ENCODE results near the gene LRRC8A.
"Not testable (repeated sequence)": the region's sequence is repeated elsewhere in the genome, so short reads cannot be mapped to it uniquely, and the experiment has no call there.

The LRRC8A gene

DNA sequence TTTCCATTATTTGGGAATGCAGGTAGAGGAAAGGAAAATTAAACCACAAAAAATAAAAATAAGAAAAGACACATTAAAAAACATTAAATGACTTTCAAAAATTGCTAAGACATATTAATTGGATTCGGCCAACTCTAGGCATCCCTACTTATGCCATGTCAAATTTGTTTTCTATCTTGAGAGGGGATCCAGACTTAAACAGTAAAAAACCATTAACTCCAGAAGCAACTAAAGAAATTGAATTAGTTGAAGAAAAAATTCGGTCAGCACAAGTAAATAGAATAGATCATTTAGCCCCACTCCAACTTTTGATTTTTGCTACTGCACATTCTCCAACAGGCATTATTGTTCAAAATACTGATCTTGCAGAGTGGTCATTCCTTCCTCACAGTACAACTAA, 29.3 kb upstream of the LRRC8A start:
- H3K4me3 Mint-ChIP-seq, H3K4me1 Mint-ChIP-seq, H3K27ac Mint-ChIP-seq, ATAC-seq, H3K27me3 Mint-ChIP-seq: not testable (repeated sequence)
- H3K9me3 Mint-ChIP-seq, result peaks cover 12% of the 10 kb centered on the region
- peaks cover 25% of the 10 kb centered on the region for H3K36me3 Mint-ChIP-seq

DNA sequence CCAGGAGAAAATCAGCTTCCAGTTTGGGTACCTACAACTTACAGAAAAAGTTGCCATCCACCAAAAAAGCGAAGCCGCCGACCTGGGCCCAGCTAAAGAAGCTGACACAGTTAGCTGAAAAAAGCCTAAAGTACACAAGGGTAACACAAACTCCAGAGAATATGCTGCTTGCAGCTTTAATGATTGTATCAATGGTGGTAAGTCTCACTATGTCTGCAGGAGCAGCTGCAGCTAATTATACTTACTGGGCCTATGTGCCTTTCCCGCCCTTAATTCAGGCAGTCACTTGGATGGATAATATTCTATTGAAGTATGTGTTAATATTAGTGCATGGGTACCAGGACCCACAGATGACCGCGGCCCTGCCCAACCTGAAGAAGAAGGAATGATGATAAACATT, 27.5 kb upstream of the LRRC8A start:
- Mint-ChIP-seq H3K9me3 (peaks cover 12% of the 10 kb centered on the region), H3K36me3 (peaks cover 16% of the 10 kb centered on the region)
- not testable (repeated sequence) for H3K27me3 Mint-ChIP-seq, ATAC-seq, H3K4me1 Mint-ChIP-seq, H3K4me3 Mint-ChIP-seq, H3K27ac Mint-ChIP-seq

DNA sequence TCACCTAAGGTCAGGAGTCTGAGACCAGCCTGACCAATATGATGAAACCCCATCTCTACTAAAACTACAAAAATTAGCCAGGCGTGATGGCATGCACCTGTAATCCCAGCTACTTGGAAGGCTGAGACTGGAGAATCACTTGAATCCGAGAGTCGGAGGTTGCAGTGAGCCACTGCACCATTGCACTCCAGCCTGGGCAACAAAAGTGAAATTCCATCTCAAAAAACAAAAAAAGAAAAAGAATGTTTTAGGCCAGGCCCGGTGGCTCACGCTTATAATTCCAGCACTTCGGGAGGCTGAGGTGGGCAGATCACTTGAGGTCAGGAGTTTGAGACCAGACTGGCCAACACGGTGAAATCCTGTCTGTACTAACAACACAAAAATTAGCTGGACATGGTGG, 23.5 kb upstream of the LRRC8A start:
- H3K4me1 Mint-ChIP-seq, H3K9me3 Mint-ChIP-seq, H3K36me3 Mint-ChIP-seq, ATAC-seq, H3K4me3 Mint-ChIP-seq, H3K27me3 Mint-ChIP-seq, H3K27ac Mint-ChIP-seq: not testable (repeated sequence)

DNA sequence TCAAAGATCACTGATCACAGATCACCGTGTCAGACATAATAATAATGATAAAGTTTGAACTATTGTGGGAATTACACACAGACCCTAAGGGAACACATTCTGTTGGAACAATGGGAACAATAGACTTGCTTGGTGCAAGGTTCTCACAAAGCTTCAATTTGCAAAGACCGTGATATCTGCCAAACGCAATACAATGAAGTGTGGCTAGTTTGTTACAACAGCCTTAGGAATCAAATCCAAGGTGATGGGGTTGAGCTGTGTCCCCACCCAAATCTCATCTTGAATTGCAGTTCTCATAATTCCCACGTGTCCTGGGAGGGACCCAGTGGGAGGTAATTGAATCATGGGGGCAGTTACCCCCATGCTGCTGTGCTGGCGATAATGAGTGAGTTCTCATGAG, 21.0 kb upstream of the LRRC8A start:
- Mint-ChIP-seq H3K4me3 (no peak overlapping the region), H3K27me3 (no peaks in the 10 kb centered on the region), H3K36me3 (no peaks in the 10 kb centered on the region), H3K9me3 (no peaks in the 10 kb centered on the region), H3K27ac (no peak overlapping the region), H3K4me1 (peaks cover 6% of the 10 kb centered on the region)
- ATAC-seq, result no peak

DNA sequence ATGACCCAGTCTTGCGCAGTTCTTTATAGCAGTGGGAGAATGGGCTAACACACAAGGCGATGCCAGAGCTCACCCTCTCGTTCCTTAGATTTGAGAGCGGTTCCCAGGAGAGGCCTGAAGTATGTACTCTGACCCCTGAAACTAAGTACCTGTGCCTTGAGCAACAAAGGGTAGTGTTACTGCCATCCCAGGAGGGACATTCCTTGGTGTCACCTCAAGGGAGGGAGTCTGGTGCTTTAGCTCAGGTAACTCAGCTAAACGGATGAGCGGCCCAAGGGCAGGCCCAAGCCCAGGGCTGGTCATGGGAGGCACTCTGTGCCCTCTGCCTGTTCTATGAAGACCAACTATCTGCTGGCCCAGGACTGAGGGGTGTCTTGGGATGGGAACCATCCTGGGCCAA, 20.4 kb upstream of the LRRC8A start:
- Mint-ChIP-seq H3K4me3 (no peak overlapping the region), H3K27me3 (no peaks in the 10 kb centered on the region), H3K9me3 (no peaks in the 10 kb centered on the region), H3K36me3 (no peaks in the 10 kb centered on the region), H3K4me1 (peaks cover 6% of the 10 kb centered on the region), H3K27ac (no peak overlapping the region)
- no peak for ATAC-seq

DNA sequence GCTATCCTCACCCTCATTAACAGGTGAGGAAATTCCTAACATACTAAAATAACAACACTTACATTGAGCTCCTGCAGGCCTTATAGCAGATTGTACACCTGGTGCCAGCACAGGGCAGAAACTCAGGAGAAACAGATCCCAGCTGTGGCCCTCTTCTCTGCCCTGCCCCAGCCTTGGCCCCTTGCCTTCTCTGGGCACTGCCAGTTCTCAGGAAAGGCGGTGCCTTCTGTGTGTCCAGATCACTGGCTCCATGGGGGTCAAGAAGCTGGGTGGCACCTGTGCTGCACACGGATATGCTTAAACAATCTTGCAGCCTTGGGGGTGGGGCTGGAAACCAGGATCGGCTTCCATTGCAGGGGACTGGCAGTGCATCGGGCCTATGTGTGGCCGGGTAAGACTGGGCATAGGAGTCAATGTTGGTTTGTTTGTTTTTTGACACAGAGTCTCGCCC, 19.5 kb upstream of the LRRC8A start:
- ATAC-seq, result no peak
- H3K36me3 Mint-ChIP-seq, result no peaks in the 10 kb centered on the region
- H3K27ac Mint-ChIP-seq, result no peak overlapping the region
- peaks cover 6% of the 10 kb centered on the region for H3K4me1 Mint-ChIP-seq
- H3K9me3 Mint-ChIP-seq, result no peaks in the 10 kb centered on the region
- H3K4me3 Mint-ChIP-seq, result no peak overlapping the region
- no peaks in the 10 kb centered on the region for H3K27me3 Mint-ChIP-seq

DNA sequence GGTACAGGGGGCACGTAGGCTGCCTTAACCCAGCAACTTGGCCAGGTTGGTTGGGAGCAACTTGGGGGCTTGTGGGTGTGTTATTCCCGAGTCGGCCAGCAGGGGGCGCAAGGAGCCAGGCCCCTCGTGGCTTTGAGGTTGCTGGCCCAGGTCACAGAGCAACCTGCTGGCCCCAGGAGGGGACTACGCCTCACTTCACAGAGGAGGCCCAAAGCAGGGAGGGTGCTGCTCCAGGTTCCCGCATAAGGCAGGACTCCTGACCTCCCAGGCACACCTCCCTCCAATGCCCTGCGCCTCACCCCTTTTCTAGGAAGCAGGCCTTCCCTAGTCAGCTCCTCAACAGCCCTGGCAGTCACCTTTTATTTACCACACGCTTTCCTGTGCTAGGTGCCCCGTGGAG, 18.3 kb upstream of the LRRC8A start:
- H3K27me3 Mint-ChIP-seq, result no peaks in the 10 kb centered on the region
- peaks cover 6% of the 10 kb centered on the region for H3K4me1 Mint-ChIP-seq
- no peak overlapping the region for H3K4me3 Mint-ChIP-seq
- peak; percentile 91 for ATAC-seq
- H3K27ac Mint-ChIP-seq, result no peak overlapping the region
- no peaks in the 10 kb centered on the region for H3K9me3 Mint-ChIP-seq
- no peaks in the 10 kb centered on the region for H3K36me3 Mint-ChIP-seq

DNA sequence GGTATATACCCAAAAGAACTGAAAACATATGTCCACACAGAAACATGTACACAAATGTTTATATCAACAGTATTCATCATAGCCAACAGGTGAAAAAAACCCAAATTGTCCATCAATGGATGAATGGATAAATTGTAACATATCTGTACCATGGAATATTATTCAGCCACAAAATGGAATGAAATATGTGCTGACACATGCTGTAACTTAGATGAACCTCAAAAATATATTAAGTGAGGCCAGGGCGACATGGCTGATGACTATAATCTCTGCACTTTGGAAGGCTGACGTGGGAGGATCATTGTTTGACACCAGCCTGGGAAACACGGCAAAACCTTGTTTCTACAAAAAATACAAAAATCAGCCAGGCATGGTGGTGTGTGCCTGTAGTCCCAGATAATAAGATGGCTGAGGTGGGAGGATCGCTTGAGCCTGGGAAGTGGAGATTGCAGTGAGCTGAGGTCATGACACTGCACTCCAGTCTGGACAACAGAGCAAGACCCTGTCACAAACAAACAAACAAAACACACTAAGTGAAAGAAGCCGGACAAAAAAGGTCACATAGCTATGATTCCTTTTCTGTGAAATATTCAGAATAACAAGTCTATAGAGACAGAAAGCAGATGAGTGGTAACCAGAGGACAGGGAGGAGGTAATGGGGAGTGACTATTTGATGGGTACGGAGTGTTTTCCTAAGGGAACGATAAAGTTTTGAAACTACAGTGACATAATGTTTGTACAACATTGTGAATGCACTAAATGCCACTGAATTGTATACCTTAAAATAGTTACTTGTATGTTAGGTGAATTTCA, 11.6 kb upstream of the LRRC8A start:
- peaks cover 22% of the 10 kb centered on the region for H3K36me3 Mint-ChIP-seq
- no peaks in the 10 kb centered on the region for H3K4me1 Mint-ChIP-seq
- no peak for ATAC-seq
- H3K27me3 Mint-ChIP-seq, result no peaks in the 10 kb centered on the region
- no peak overlapping the region for H3K27ac Mint-ChIP-seq
- H3K9me3 Mint-ChIP-seq, result no peaks in the 10 kb centered on the region
- no peak overlapping the region for H3K4me3 Mint-ChIP-seq

DNA sequence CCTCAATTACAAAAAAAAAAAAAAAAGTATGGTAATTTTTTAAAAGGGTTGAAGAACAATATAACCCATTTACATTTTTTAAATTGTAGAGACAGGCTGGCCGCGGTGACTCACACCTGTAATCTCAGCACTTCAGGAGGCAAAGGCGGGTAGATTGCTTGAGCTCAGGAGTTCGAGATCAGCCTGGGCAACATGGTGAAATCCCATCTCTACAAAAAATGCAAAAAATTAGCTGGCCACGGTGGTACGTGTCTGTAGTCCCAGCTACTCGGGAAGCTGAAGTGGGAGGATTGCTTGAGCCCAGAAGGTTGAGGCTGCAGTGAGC, 11.0 kb upstream of the LRRC8A start:
- not testable (repeated sequence) for H3K27ac Mint-ChIP-seq, ATAC-seq, H3K4me3 Mint-ChIP-seq, H3K4me1 Mint-ChIP-seq, H3K27me3 Mint-ChIP-seq, H3K9me3 Mint-ChIP-seq
- H3K36me3 Mint-ChIP-seq, result peaks cover 22% of the 10 kb centered on the region

DNA sequence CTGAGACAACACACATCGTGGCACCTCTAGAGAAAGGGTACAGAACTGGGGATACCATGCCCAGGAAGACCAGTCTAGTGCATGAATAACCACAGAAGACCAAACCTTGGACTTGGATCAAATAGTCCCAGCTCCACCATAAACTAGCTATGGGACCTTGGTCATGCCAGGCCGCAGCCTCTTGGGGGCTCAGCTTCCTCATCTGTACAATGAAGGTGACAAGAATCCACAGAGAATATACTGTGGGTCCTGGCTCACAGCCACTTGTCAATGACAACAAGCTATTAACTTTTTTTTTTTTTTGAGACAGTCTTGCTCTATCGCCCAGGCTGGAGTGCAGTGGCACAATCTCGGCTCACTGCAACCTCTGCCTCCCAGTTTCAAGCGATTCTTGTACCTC, 4.1 kb upstream of the LRRC8A start:
- Mint-ChIP-seq H3K27ac (peak overlapping the region; percentile 27), H3K36me3 (no peaks in the 10 kb centered on the region), H3K27me3 (no peaks in the 10 kb centered on the region), H3K4me3 (no peak overlapping the region), H3K9me3 (no peaks in the 10 kb centered on the region), H3K4me1 (peaks cover 26% of the 10 kb centered on the region)
- no peak for ATAC-seq

DNA sequence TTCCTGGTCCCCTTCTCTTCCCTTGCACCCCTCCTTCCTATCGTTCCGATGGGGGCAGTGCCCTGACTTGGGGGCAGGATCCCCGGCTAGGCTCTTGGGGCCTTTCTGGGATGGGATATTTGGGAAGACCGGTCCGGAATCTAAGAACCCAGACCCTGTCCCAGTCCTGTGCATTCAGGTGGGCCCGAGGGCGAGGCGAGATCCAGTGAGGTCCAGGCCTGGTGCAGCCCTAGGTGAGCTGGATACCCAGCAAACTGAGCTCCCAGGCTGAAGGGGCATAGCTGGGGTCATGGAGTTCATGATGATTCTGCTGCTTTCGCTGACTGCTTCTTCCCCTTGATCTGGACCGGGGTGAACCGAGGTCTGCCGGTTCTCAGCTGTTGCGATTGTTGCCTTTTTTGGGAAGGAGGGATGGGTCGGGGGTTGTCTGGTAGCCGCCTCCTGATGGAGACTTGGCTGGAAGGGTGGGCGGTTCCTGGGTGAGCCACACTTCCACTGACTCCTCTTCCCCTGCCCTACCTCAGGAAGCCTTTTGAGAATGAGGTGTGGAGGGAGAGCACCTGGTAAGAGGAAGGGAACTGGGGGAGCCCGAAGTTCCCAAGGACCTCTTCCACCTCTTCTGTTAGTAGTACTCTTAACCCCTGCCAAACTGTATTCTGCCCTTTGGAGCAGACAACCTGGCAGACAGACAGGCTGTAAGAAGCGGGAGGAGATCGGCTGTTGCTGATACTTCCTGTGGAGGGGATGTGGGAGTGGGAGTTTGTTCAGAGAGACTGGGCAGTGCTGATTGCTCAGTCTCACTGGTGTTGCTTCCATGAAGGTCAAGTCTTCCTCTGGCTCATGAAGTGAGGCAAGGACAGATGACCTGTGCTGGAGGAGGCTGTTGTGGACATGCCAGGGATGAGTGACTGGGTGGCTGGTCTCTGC, 1.0 kb downstream of the LRRC8A start:
- no peaks in the 10 kb centered on the region for H3K9me3 Mint-ChIP-seq
- peaks cover 51% of the 10 kb centered on the region for H3K4me1 Mint-ChIP-seq
- no peak for ATAC-seq
- H3K36me3 Mint-ChIP-seq, result no peaks in the 10 kb centered on the region
- H3K4me3 Mint-ChIP-seq, result peak overlapping the region; percentile 90
- peak overlapping the region; percentile 90 for H3K27ac Mint-ChIP-seq
- no peaks in the 10 kb centered on the region for H3K27me3 Mint-ChIP-seq

DNA sequence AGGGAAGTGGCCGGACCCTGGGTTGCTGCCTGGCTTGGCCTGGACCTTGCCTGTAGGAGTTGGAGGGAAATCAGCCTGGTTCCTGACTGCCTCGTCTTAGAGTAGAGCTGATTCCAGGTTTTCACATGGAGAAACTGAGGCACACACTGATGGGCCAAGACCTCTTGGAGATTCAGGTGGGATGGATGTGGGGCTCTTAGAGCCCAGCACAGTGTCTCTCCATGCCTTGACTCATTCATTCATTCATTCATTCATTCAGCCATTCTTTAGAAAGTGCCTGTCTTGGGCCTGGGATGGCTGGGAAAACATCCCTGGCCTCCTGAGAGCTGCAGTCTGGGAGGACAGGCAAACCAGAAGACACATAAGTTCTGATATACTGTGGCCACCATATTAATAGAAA, 2.2 kb downstream of the LRRC8A start:
- H3K4me3 Mint-ChIP-seq, result no peak overlapping the region
- no peaks in the 10 kb centered on the region for H3K9me3 Mint-ChIP-seq
- H3K36me3 Mint-ChIP-seq, result peaks cover 9% of the 10 kb centered on the region
- H3K27ac Mint-ChIP-seq, result peak overlapping the region; percentile 8
- no peak for ATAC-seq
- peaks cover 58% of the 10 kb centered on the region for H3K4me1 Mint-ChIP-seq
- no peaks in the 10 kb centered on the region for H3K27me3 Mint-ChIP-seq

DNA sequence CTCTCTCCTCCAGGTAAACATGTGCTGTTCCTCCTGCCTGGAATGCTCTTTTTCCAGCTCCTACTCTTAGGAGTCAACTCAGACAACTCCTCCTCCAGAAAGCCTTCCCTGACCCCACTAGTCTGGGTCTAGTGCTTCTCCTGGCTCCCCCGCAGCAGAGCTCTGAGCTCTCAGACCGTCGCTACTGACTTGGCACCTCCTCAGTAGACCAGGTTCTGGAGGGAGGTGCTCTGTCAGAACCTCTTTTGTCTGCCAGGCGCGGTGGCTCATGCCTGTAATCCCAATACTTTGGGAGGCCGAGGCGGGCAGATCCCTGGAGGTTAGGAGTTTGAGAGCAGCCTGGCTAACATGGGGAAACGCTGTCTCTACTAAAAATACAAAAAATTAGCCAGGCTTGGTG, 3.4 kb downstream of the LRRC8A start:
- no peak for ATAC-seq
- Mint-ChIP-seq H3K27ac (peak overlapping the region; percentile 8), H3K4me1 (peaks cover 53% of the 10 kb centered on the region), H3K36me3 (peaks cover 11% of the 10 kb centered on the region), H3K27me3 (no peaks in the 10 kb centered on the region), H3K4me3 (no peak overlapping the region), H3K9me3 (no peaks in the 10 kb centered on the region)

DNA sequence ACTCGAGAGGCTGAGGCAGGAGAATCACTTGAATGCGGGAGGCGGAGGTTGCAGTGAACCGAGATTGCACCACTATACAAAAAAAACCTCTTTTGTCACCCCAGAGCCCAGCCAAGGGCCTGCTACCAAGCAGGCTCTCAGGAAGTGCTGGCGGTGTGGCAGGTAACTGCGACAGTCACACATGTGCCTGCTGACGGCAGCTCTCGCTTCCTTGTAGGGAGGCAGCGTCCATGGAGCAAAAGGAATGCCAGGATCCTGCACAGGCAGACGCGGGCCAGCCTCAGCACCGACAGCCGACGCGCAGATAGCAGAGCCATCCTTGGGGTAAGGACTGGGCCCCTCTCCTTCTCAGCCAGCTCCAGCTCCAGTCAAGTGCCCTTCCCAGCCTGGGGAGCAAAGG, 3.9 kb downstream of the LRRC8A start:
- Mint-ChIP-seq H3K27me3 (no peaks in the 10 kb centered on the region), H3K9me3 (no peaks in the 10 kb centered on the region), H3K36me3 (peaks cover 14% of the 10 kb centered on the region), H3K4me1 (peaks cover 53% of the 10 kb centered on the region), H3K27ac (peak overlapping the region; percentile 8), H3K4me3 (no peak overlapping the region)
- ATAC-seq, result no peak

DNA sequence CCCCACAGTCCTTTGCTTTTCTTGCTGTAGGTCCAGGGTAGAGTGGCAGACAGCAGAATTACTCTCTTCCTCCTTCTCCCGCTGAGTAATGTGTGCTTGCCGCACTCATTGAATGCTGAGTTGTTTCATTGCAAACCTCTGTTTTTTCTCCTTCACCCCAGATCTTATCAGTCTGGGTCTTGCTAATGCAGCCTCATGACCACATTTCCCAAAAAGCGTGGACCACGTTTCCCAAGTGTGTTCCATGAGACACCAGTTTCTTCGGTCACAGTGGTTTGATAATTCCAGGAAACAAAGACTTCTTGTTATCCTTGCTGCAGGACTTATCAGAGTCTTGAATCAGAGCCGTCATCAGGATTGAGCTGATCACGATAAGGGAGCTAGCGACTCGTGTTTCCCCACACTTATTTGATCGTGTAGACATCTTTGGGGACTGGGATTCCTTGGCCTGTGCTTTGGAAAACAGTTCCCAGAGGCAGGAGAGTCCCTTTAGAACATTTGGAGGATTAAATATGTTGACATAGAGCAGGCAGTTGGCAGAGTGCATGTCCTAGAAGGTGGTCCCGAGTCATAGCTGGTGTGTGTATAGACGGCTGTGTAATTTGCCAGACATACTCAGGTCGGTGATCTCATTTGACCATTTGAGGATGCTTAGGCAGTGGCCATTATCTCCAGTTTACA, 4.4 kb downstream of the LRRC8A start:
- Mint-ChIP-seq H3K4me3 (no peak overlapping the region), H3K27me3 (no peaks in the 10 kb centered on the region), H3K4me1 (peaks cover 50% of the 10 kb centered on the region), H3K27ac (no peak overlapping the region), H3K36me3 (peaks cover 14% of the 10 kb centered on the region), H3K9me3 (no peaks in the 10 kb centered on the region)
- no peak for ATAC-seq
